IMR-90 (cell line): ENCODE measurements around the gene PEX26. TPM values are rescaled to one million over a fixed set of nuclear protein-coding genes. Genes with fewer than 3 reads are reported as not detected.

ENCODE experiments used
- ATAC-seq: fragments of 200-7000 bp; cut with Tn5 transposase; 2 replicates; pipeline ENCODE4 v1.9.1; 2020; ENCODE audit warnings: low read depth, mild to moderate bottlenecking, moderate library complexity
- BruUV-seq: library from RNA; stranded (reverse); fragments of 400-500 nt; replicated peaks from 2 replicates; lab custom pipeline; 2021; lab: Mats Ljungman, UMichigan
- CTCF ChIA-PET: fragments of 300-600 bp; formaldehyde crosslinking; extraction: SDS; loops from one replicate; lab custom pipeline; 2021; ENCODE audit warnings: antibody characterized with exemption; lab: Yijun Ruan, JAX
- POLR2A ChIA-PET: fragments of 300-600 bp; sonication (Branson Sonifier 250); formaldehyde crosslinking; loops from one replicate; lab custom pipeline; 2022; ENCODE audit warnings: antibody characterized with exemption; ENCODE audit not compliant: unreplicated experiment; lab: Charles Lee
- DNase-seq: peaks from one replicate; pipeline ENCODE4 v3.0.0; 2013
- H2AFZ ChIP-seq: replicated peaks from 2 replicates; pipeline ENCODE3; 2013; ENCODE audit warnings: low read length, mild to moderate bottlenecking; ENCODE audit not compliant: poor library complexity
- H2AK5ac ChIP-seq: 2 replicates; pipeline ENCODE4 v1.6.1; 2013; ENCODE audit warnings: low read depth, low read length, inconsistent platforms
- H2AK9ac ChIP-seq: replicated peaks from 2 replicates; pipeline ENCODE3; 2013; ENCODE audit warnings: mild to moderate bottlenecking, low read depth, low read length, moderate library complexity; ENCODE audit not compliant: poor library complexity
- H2BK120ac ChIP-seq: 2 replicates; pipeline ENCODE4 v1.6.1; 2013; ENCODE audit warnings: low read depth, low read length, inconsistent platforms
- H2BK15ac ChIP-seq: 3 replicates; pipeline ENCODE4 v1.6.1; 2013; ENCODE audit warnings: low read depth, low read length, inconsistent platforms
- H2BK20ac ChIP-seq: 2 replicates; pipeline ENCODE4 v1.6.1; 2013; ENCODE audit warnings: low read depth, mild to moderate bottlenecking, inconsistent platforms, low read length, moderate library complexity
- H2BK5ac ChIP-seq: 2 replicates; pipeline ENCODE4 v1.6.1; 2013; ENCODE audit warnings: mild to moderate bottlenecking, low read depth, low read length, inconsistent platforms; ENCODE audit not compliant: poor library complexity, severe bottlenecking
- H3K14ac ChIP-seq: replicated peaks from 2 replicates; pipeline ENCODE4 v1.6.1; 2013; ENCODE audit warnings: low read depth, low read length, inconsistent platforms
- H3K18ac ChIP-seq: 2 replicates; pipeline ENCODE4 v1.6.1; 2013; ENCODE audit warnings: low read depth, low read length, control low read depth
- H3K23ac ChIP-seq: 2 replicates; pipeline ENCODE4 v1.6.1; 2013; ENCODE audit warnings: low read depth, low read length, inconsistent platforms
- H3K27ac ChIP-seq: 2 replicates; pipeline ENCODE4 v1.5.1; 2013; ENCODE audit warnings: mild to moderate bottlenecking, control low read depth, low read length; ENCODE audit not compliant: insufficient read depth
- H3K27me3 ChIP-seq: 2 replicates; pipeline ENCODE4 v1.6.1; 2013; ENCODE audit warnings: low read length; ENCODE audit not compliant: control insufficient read depth, insufficient read depth
- H3K36me3 ChIP-seq: 2 replicates; pipeline ENCODE4 v1.6.1; 2013; ENCODE audit warnings: low read length, mixed read lengths; ENCODE audit not compliant: control insufficient read depth, insufficient read depth
- H3K4ac ChIP-seq: 2 replicates; pipeline ENCODE4 v1.6.1; 2013; ENCODE audit warnings: low read depth, low read length, inconsistent platforms
- H3K4me1 ChIP-seq: 2 replicates; pipeline ENCODE4 v1.6.1; 2013; ENCODE audit warnings: low read length, mixed read lengths; ENCODE audit not compliant: control insufficient read depth, insufficient read depth
- H3K4me2 ChIP-seq: 2 replicates; pipeline ENCODE4 v1.6.1; 2013; ENCODE audit warnings: low read depth, mild to moderate bottlenecking, control low read depth, low read length, moderate library complexity
- H3K4me3 ChIP-seq: 2 replicates; pipeline ENCODE4 v1.5.1; 2013; ENCODE audit warnings: low read depth, mild to moderate bottlenecking, control low read depth, low read length, moderate library complexity; ENCODE audit not compliant: insufficient read depth
- H3K56ac ChIP-seq: 2 replicates; pipeline ENCODE4 v1.6.1; 2013; ENCODE audit warnings: low read length, inconsistent platforms; ENCODE audit not compliant: insufficient read depth; ENCODE audit errors: extremely low read depth
- H3K79me1 ChIP-seq, 2 experiments: 2 replicates each; pipeline ENCODE4 v1.6.1; 2013; ENCODE audit warnings: low read length in 2 of 2, inconsistent platforms in 1 of 2, low read depth in 1 of 2
- H3K9ac ChIP-seq: 2 replicates; pipeline ENCODE4 v1.6.1; 2013; ENCODE audit warnings: low read depth, low read length, control low read depth
- H3K9me1 ChIP-seq: 2 replicates; pipeline ENCODE4 v1.6.1; 2013; ENCODE audit warnings: low read length, inconsistent platforms; ENCODE audit not compliant: insufficient read depth
- H3K9me3 ChIP-seq: 2 replicates; pipeline ENCODE4 v1.6.1; 2013; ENCODE audit warnings: low read length; ENCODE audit not compliant: control insufficient read depth, insufficient read depth
- H4K20me1 ChIP-seq: 2 replicates; pipeline ENCODE4 v1.6.1; 2013; ENCODE audit warnings: low read length, inconsistent platforms; ENCODE audit not compliant: insufficient read depth
- H4K5ac ChIP-seq: 2 replicates; pipeline ENCODE4 v1.6.1; 2013; ENCODE audit warnings: mild to moderate bottlenecking, low read depth, low read length, control low read depth
- H4K8ac ChIP-seq, 2 experiments: 2 replicates each; pipeline ENCODE4 v1.6.1; 2013; ENCODE audit warnings: low read depth in 2 of 2, low read length in 2 of 2, control low read depth in 1 of 2, inconsistent platforms in 1 of 2
- H4K91ac ChIP-seq: 2 replicates; pipeline ENCODE4 v1.6.1; 2013; ENCODE audit warnings: low read depth, low read length, inconsistent platforms; ENCODE audit not compliant: insufficient read depth
- CEBPB ChIP-seq: IDR thresholded peaks from 2 replicates; pipeline ENCODE4 v1.6.1; 2012; ENCODE audit warnings: low read depth, low read length, improper control_type of control experiment
- CTCF ChIP-seq: conservative IDR thresholded peaks from 2 replicates; pipeline ENCODE4 v1.5.1; 2012; ENCODE audit warnings: mild to moderate bottlenecking, low read depth, low read length, improper control_type of control experiment
- RCOR1 ChIP-seq: IDR thresholded peaks from 2 replicates; pipeline ENCODE4 v1.6.1; 2012; ENCODE audit warnings: mild to moderate bottlenecking, low read length, improper control_type of control experiment; ENCODE audit not compliant: insufficient replicate concordance
- SMC3 ChIP-seq: fragments of 150-350 bp; IDR thresholded peaks from 2 replicates; pipeline ENCODE4 v1.6.1; 2016; ENCODE audit warnings: low read depth, mild to moderate bottlenecking, antibody characterized with exemption, low read length, moderate library complexity
- WGBS, 2 experiments: methylation state at CpG; one replicate each; pipeline versions ENCODE4 v1.1.5 to v1.1.7; 2013; ENCODE audit warnings: missing lambda C conversion rate in 2 of 2; ENCODE audit not compliant: insufficient read length in 1 of 2; ENCODE audit errors: extremely low coverage in 2 of 2; 5-methylcytosine and 5-hydroxymethylcytosine counted together
- dilution Hi-C: fragments of 300-500 bp; cut with HindIII; formaldehyde crosslinking; loops from one replicate; pipeline ENCODE4 v1.14.3; 2018; ENCODE audit warnings: low sequenced_read_pairs; ENCODE audit not compliant: unreplicated experiment
- in situ Hi-C: fragments of 300-500 bp; cut with MboI; formaldehyde crosslinking; loops from 3 replicates; pipeline ENCODE4 v1.14.3; 2019; ENCODE audit warnings: low sequenced_read_pairs, inconsistent platforms, mixed read lengths
- intact Hi-C: fragments of 100-400 bp; cut with micrococcal nuclease; formaldehyde crosslinking; loops from 2 replicates; pipeline ENCODE4 v1.10.0; 2022
- polyA plus RNA-seq, 3 experiments: library from polyadenylated mRNA; depleted of rRNA; stranded (reverse); fragments of >200 nt; gene quantifications; 2 replicates each; pipeline ENCODE4 v1.2.3, GENCODE V29; 2012; ENCODE audit warnings: low replicate concordance in 1 of 3
- total RNA-seq: library from RNA; depleted of rRNA; stranded (reverse); fragments of >200 nt; gene quantifications from 2 replicates; pipeline ENCODE4 v1.2.3, GENCODE V29; 2012
- TF ChIP-seq, protein P1 (sequence below): fragments of 150-350 bp; IDR thresholded peaks from 2 replicates; pipeline ENCODE4 v1.6.1; 2016; ENCODE audit warnings: low read depth, mild to moderate bottlenecking, low read length, moderate library complexity, borderline replicate concordance

PEX26 gene
- total and polyA plus RNA-seq, 2 of the 4 experiments (the other 2 are of a cell fraction), result 12.2 to 18.5 TPM

- WGBS, 2 experiments, result 96% methylated on average over 14 of the region's 18 CpGs; no CpG with 5 or more reads in 1 of the 2 experiments
- H2BK120ac ChIP-seq, result no peak overlapping the region
- no peak overlapping the region for H4K8ac ChIP-seq
- ATAC-seq (no peak), DNase-seq (no peak)
- no peak overlapping the region for H2BK20ac ChIP-seq
- H2AFZ ChIP-seq, result no peak overlapping the region
- no peak overlapping the region for H3K23ac ChIP-seq
- H3K14ac ChIP-seq, result no peak overlapping the region
- no peak overlapping the region for H4K5ac ChIP-seq
- H3K79me1 ChIP-seq, result no peaks in the 10 kb centered on the region
- H3K9ac ChIP-seq, result no peak overlapping the region
- H2AK5ac ChIP-seq, result no peak overlapping the region
- TF ChIP-seq CTCF, result no peak
- TF ChIP-seq, protein P1, sequence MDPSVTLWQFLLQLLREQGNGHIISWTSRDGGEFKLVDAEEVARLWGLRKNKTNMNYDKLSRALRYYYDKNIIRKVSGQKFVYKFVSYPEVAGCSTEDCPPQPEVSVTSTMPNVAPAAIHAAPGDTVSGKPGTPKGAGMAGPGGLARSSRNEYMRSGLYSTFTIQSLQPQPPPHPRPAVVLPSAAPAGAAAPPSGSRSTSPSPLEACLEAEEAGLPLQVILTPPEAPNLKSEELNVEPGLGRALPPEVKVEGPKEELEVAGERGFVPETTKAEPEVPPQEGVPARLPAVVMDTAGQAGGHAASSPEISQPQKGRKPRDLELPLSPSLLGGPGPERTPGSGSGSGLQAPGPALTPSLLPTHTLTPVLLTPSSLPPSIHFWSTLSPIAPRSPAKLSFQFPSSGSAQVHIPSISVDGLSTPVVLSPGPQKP, result no peak
- no peak for TF ChIP-seq SMC3
- no peak for TF ChIP-seq CEBPB
- TF ChIP-seq RCOR1, result no peak
- no peaks in the 10 kb centered on the region for H4K20me1 ChIP-seq
- no peaks in the 10 kb centered on the region for H3K4me1 ChIP-seq
- no peak overlapping the region for H3K4me2 ChIP-seq
- no peak overlapping the region for H3K56ac ChIP-seq
- H4K91ac ChIP-seq, result no peak overlapping the region
- in situ Hi-C loops, result no loop called here
- no peak overlapping the region for H3K4me3 ChIP-seq
- dilution Hi-C loops, result no loop called here
- BruUV-seq, result no TSS peak
- CTCF ChIA-PET, result no interaction called here
- H3K4ac ChIP-seq, result no peak overlapping the region
- H3K9me3 ChIP-seq, result no peaks in the 10 kb centered on the region
- POLR2A ChIA-PET, result no interaction called here
- no peak overlapping the region for H2AK9ac ChIP-seq
- peaks cover 5% of the 10 kb centered on the region; the same call in 1 of the 2 replicates for H3K36me3 ChIP-seq
- no peak overlapping the region for H2BK15ac ChIP-seq
- no peak overlapping the region for H2BK5ac ChIP-seq
- H3K27me3 ChIP-seq, result no peaks in the 10 kb centered on the region
- H3K9me1 ChIP-seq, result no peaks in the 10 kb centered on the region; the same call in 1 of the 2 replicates
- no peak overlapping the region for H3K18ac ChIP-seq
- intact Hi-C loops, result no loop called here
- no peak overlapping the region for H3K27ac ChIP-seq
Measured at GRCh38 chr22:18126606-18127005, 48.8 kb downstream of the PEX26 start.
